H9 (cell line): ENCODE measurements around the gene C11orf86. TPM values are rescaled to one million over a fixed set of nuclear protein-coding genes. Genes with fewer than 3 reads are reported as not detected.

Source experiments
- DNase-seq: peaks from one replicate; pipeline ENCODE4 v3.0.0-alpha.2; 2017
- H2AFZ ChIP-seq: one replicate; pipeline ENCODE4 v1.6.1; 2013; ENCODE audit warnings: mild to moderate bottlenecking, low read length, control low read depth, moderate library complexity
- H2AK5ac ChIP-seq: 2 replicates; pipeline ENCODE4 v1.6.1; 2013; ENCODE audit warnings: low read length, control low read depth, mixed read lengths; ENCODE audit not compliant: insufficient read length
- H2BK120ac ChIP-seq: one replicate; pipeline ENCODE4 v1.6.1; 2013; ENCODE audit warnings: low read depth, mild to moderate bottlenecking, low read length, control low read depth, inconsistent platforms; ENCODE audit not compliant: poor library complexity, severe bottlenecking
- H2BK12ac ChIP-seq: 2 replicates; pipeline ENCODE4 v1.6.1; 2013; ENCODE audit warnings: low read length, control low read depth, mixed read lengths, low read depth; ENCODE audit not compliant: insufficient read length
- H2BK15ac ChIP-seq: 2 replicates; pipeline ENCODE4 v1.6.1; 2013; ENCODE audit warnings: low read depth, low read length, control low read depth
- H2BK20ac ChIP-seq: one replicate; pipeline ENCODE4 v1.6.1; 2013; ENCODE audit warnings: low read depth, mild to moderate bottlenecking, low read length, control low read depth, inconsistent platforms; ENCODE audit not compliant: poor library complexity, severe bottlenecking
- H2BK5ac ChIP-seq: 2 replicates; pipeline ENCODE4 v1.6.1; 2013; ENCODE audit warnings: low read length, control low read depth, mixed read lengths; ENCODE audit not compliant: insufficient read length
- H3K14ac ChIP-seq: 2 replicates; pipeline ENCODE4 v1.6.1; 2013; ENCODE audit warnings: low read length, control low read depth; ENCODE audit not compliant: insufficient read depth
- H3K18ac ChIP-seq: 2 replicates; pipeline ENCODE4 v1.6.1; 2013; ENCODE audit warnings: low read depth, mild to moderate bottlenecking, mixed read lengths, low read length, control low read depth; ENCODE audit not compliant: insufficient read length
- H3K23ac ChIP-seq: 2 replicates; pipeline ENCODE4 v1.6.1; 2013; ENCODE audit warnings: low read length, control low read depth, mixed read lengths, low read depth; ENCODE audit not compliant: insufficient read length
- H3K23me2 ChIP-seq: 2 replicates; pipeline ENCODE4 v1.6.1; 2013; ENCODE audit warnings: low read depth, mild to moderate bottlenecking, mixed read lengths, low read length, control low read depth; ENCODE audit not compliant: insufficient read length, poor library complexity, severe bottlenecking
- H3K27ac ChIP-seq: 2 replicates; pipeline ENCODE4 v1.5.1; 2013; ENCODE audit warnings: low read length, control low read depth, mixed read lengths, low read depth; ENCODE audit not compliant: insufficient read length
- H3K27me3 ChIP-seq: 2 replicates; pipeline ENCODE4 v1.6.1; 2013; ENCODE audit warnings: low read length, control low read depth, inconsistent platforms; ENCODE audit not compliant: insufficient read depth
- H3K4ac ChIP-seq: 2 replicates; pipeline ENCODE4 v1.6.1; 2013; ENCODE audit warnings: low read depth, mild to moderate bottlenecking, control low read depth, inconsistent platforms, low read length, moderate library complexity
- H3K4me1 ChIP-seq: 2 replicates; pipeline ENCODE4 v1.6.1; 2013; ENCODE audit warnings: low read length, control low read depth, inconsistent platforms; ENCODE audit not compliant: insufficient read depth
- H3K4me2 ChIP-seq: 2 replicates; pipeline ENCODE4 v1.6.1; 2013; ENCODE audit warnings: low read length, control low read depth, mixed read lengths; ENCODE audit not compliant: insufficient read length, insufficient read depth
- H3K56ac ChIP-seq: 2 replicates; pipeline ENCODE4 v1.6.1; 2013; ENCODE audit warnings: low read depth, mild to moderate bottlenecking, mixed read lengths, low read length, control low read depth; ENCODE audit not compliant: insufficient read length
- H3K79me1 ChIP-seq: 2 replicates; pipeline ENCODE4 v1.6.1; 2013; ENCODE audit warnings: low read depth, mild to moderate bottlenecking, moderate library complexity, low read length, control low read depth, inconsistent platforms; ENCODE audit not compliant: insufficient read depth, poor library complexity, severe bottlenecking
- H3K79me2 ChIP-seq: 2 replicates; pipeline ENCODE4 v1.6.1; 2013; ENCODE audit warnings: low read length, control low read depth, inconsistent platforms; ENCODE audit not compliant: insufficient read depth
- H3K9ac ChIP-seq: 2 replicates; pipeline ENCODE4 v1.6.1; 2013; ENCODE audit warnings: low read length, control low read depth, mixed read lengths; ENCODE audit not compliant: insufficient read length; ENCODE audit errors: extremely low read depth
- H3K9me3 ChIP-seq: one replicate; pipeline ENCODE4 v1.6.1; 2013; ENCODE audit warnings: low read depth, low read length, inconsistent platforms; ENCODE audit not compliant: control insufficient read depth
- H3T11ph ChIP-seq: one replicate; pipeline ENCODE4 v1.6.1; 2013; ENCODE audit warnings: mild to moderate bottlenecking, low read length, control low read depth, inconsistent platforms
- H4K20me1 ChIP-seq: one replicate; pipeline ENCODE4 v1.6.1; 2013; ENCODE audit not compliant: control insufficient read depth, insufficient read length, insufficient read depth
- H4K5ac ChIP-seq: 2 replicates; pipeline ENCODE4 v1.6.1; 2013; ENCODE audit warnings: low read depth, mild to moderate bottlenecking, mixed read lengths, low read length, control low read depth; ENCODE audit not compliant: insufficient read length
- H4K8ac ChIP-seq: replicated peaks from 2 replicates; pipeline ENCODE4 v1.6.1; 2013; ENCODE audit warnings: low read length, control low read depth, mixed read lengths, low read depth; ENCODE audit not compliant: insufficient read length
- H4K91ac ChIP-seq: 2 replicates; pipeline ENCODE4 v1.6.1; 2013; ENCODE audit warnings: low read depth, mild to moderate bottlenecking, moderate library complexity, mixed read lengths, low read length, control low read depth; ENCODE audit not compliant: insufficient read length
- H3K27ac Mint-ChIP-seq, 3 experiments: 2 replicates in 2 of 3; 3 replicates in 1 of 3; pipeline ENCODE4 v1.8.0; 2020 to 2021; ENCODE audit warnings: mixed read lengths in 3 of 3, mild to moderate bottlenecking in 1 of 3, moderate library complexity in 1 of 3
- H3K27me3 Mint-ChIP-seq: 2 replicates; pipeline ENCODE4 v1.8.0; 2021; ENCODE audit warnings: low read depth, mild to moderate bottlenecking, moderate library complexity, mixed read lengths
- H3K36me3 Mint-ChIP-seq, 3 experiments: 2 replicates in 2 of 3; 3 replicates in 1 of 3; pipeline ENCODE4 v1.8.0; 2020 to 2021; ENCODE audit warnings: low read depth in 3 of 3, mixed read lengths in 3 of 3; ENCODE audit not compliant: insufficient read depth in 1 of 3
- H3K4me1 Mint-ChIP-seq, 2 experiments: 2 replicates each; pipeline ENCODE4 v1.8.0; 2020; ENCODE audit warnings: mixed read lengths in 2 of 2
- H3K4me3 Mint-ChIP-seq, 2 experiments: 2 replicates in 1 of 2; 3 replicates in 1 of 2; pipeline ENCODE4 v1.8.0; 2020 to 2021; ENCODE audit warnings: mild to moderate bottlenecking in 2 of 2, mixed read lengths in 2 of 2, moderate library complexity in 1 of 2
- H3K9me3 Mint-ChIP-seq, 2 experiments: 2 replicates in 1 of 2; 3 replicates in 1 of 2; pipeline ENCODE4 v1.8.0; 2020; ENCODE audit warnings: mild to moderate bottlenecking in 2 of 2, mixed read lengths in 2 of 2, moderate library complexity in 1 of 2
- CTCF ChIP-seq: fragments of 200-600 bp; sonication (generic); conservative IDR thresholded peaks from 3 replicates; pipeline ENCODE4 v1.8.0; 2021; ENCODE audit warnings: antibody characterized with exemption, mild to moderate bottlenecking
- WGBS: extraction: QIAGEN DNeasy Blood & Tissue Kit; methylation state at CpG from one replicate; pipeline ENCODE4 v1.1.7; 2013; ENCODE audit warnings: missing lambda C conversion rate, low lambda C conversion rate, mixed read lengths; ENCODE audit not compliant: insufficient read length; ENCODE audit errors: extremely low coverage; 5-methylcytosine and 5-hydroxymethylcytosine counted together
- total RNA-seq: library from RNA; stranded (reverse); gene quantifications from 2 replicates; pipeline ENCODE4 v1.2.1, GENCODE V29; 2021

The C11orf86 gene
- total RNA-seq, 1 experiment from 2014 or later = not detected

GRCh38 chr11:66929753-66930152 is 45.4 kb upstream of the C11orf86 start:
- peaks cover 0 to 6% (median 3%) of the 10 kb centered on the region in 3 experiments; a peak in 3 of 7 replicates for H3K36me3 Mint-ChIP-seq
- H2BK15ac ChIP-seq = no peak overlapping the region
- WGBS = no CpG with 5 or more reads among the region's 4 CpGs

More at GRCh38 chr11:66929753-66930152, 45.4 kb upstream of the C11orf86 start:
- no peak overlapping the region for H3K4me3 Mint-ChIP-seq
- Histone ChIP-seq H3K79me1 (no peaks in the 10 kb centered on the region), H3K23me2 (no peaks in the 10 kb centered on the region), H4K8ac (no peak overlapping the region), H4K91ac (no peak overlapping the region), H4K20me1 (no peaks in the 10 kb centered on the region), H3K4ac (no peak overlapping the region), H2AFZ (no peak overlapping the region), H3K9me3 (no peaks in the 10 kb centered on the region), H3K4me2 (no peak overlapping the region), H2BK20ac (no peak overlapping the region), H3K14ac (no peak overlapping the region), H3K4me1 (no peaks in the 10 kb centered on the region), H2BK5ac (no peak overlapping the region), H3K27me3 (no peaks in the 10 kb centered on the region), H2BK120ac (no peak overlapping the region), H4K5ac (no peak overlapping the region), H3K79me2 (no peaks in the 10 kb centered on the region), H3K56ac (no peak overlapping the region), H2BK12ac (no peak overlapping the region), H3T11ph (no peak overlapping the region), H3K18ac (no peak overlapping the region), H3K27ac (no peak overlapping the region), H2AK5ac (no peak overlapping the region), H3K23ac (no peak overlapping the region), H3K9ac (no peak overlapping the region)
- H3K27ac Mint-ChIP-seq = peak overlapping the region in 2 of 3 experiments; percentile 7 to 46; a peak in 1 of 7 replicates
- no peak for DNase-seq
- H3K27me3 Mint-ChIP-seq = no peaks in the 10 kb centered on the region
- peaks cover 31 to 36% of the 10 kb centered on the region in 2 experiments for H3K4me1 Mint-ChIP-seq
- TF ChIP-seq CTCF = no peak
- no peaks in the 10 kb centered on the region for H3K9me3 Mint-ChIP-seq
